NCI-H510A treated with DMSO at 0.1 percent for 48 hours (cell line): ENCODE measurements around the gene ZSWIM4.
A peak's percentile ranks its signal among the peaks of the same experiment; 100 is the strongest.

Experiments used
- DNase-seq: peaks from one replicate; lab custom pipeline; 2025; lab: John Stamatoyannopoulos, UW

Gene ZSWIM4

GRCh38 chr19:13808856-13809255 is 13.6 kb downstream of the ZSWIM4 start:
- no peak for DNase-seq

- no peak for DNase-seq
Observed at GRCh38 chr19:13812544-13812943, 17.3 kb downstream of the ZSWIM4 start.

- no peak for DNase-seq
Observed at GRCh38 chr19:13813147-13813546, 17.9 kb downstream of the ZSWIM4 start.

GRCh38 chr19:13814550-13814949 is 19.3 kb downstream of the ZSWIM4 start:
- no peak for DNase-seq

- peak; percentile 96 for DNase-seq
Observed at GRCh38 chr19:13817018-13817614, 21.9 kb downstream of the ZSWIM4 start.

- DNase-seq = peak; percentile 99
Observed at GRCh38 chr19:13817615-13818371, 22.6 kb downstream of the ZSWIM4 start.

GRCh38 chr19:13819238-13819637 is 24.0 kb downstream of the ZSWIM4 start:
- DNase-seq = no peak

GRCh38 chr19:13821292-13821691 is 26.0 kb downstream of the ZSWIM4 start:
- DNase-seq = no peak

GRCh38 chr19:13823256-13823655 is 28.0 kb downstream of the ZSWIM4 start:
- DNase-seq = no peak

- no peak for DNase-seq
Observed at GRCh38 chr19:13823901-13824300, 28.7 kb downstream of the ZSWIM4 start.

GRCh38 chr19:13824703-13825102 is 29.5 kb downstream of the ZSWIM4 start:
- no peak for DNase-seq

GRCh38 chr19:13825489-13826441 is 30.5 kb downstream of the ZSWIM4 start:
- DNase-seq = no peak

GRCh38 chr19:13826652-13827235 is 31.5 kb downstream of the ZSWIM4 start:
- DNase-seq = no peak

- peak; percentile 40 for DNase-seq
Observed at GRCh38 chr19:13827656-13828055, 32.4 kb downstream of the ZSWIM4 start.

- no peak for DNase-seq
Observed at GRCh38 chr19:13830114-13830740, 35.0 kb downstream of the ZSWIM4 start.

- DNase-seq = no peak
Observed at GRCh38 chr19:13830741-13831536, 35.7 kb downstream of the ZSWIM4 start.

- DNase-seq = no peak
Observed at GRCh38 chr19:13831537-13832467, 36.6 kb downstream of the ZSWIM4 start.

GRCh38 chr19:13833330-13834243 is 38.3 kb downstream of the ZSWIM4 start:
- peak; percentile 90 for DNase-seq
